K562 (cell line): ENCODE results near the gene C10orf143. TPM values are rescaled to one million over a fixed set of nuclear protein-coding genes. Genes with fewer than 3 reads are reported as not detected.

Experiments used
- ATAC-seq: fragments of 200-7000 bp; cut with Tn5 transposase; 3 replicates; pipeline ENCODE4 v1.9.1; 2020; ENCODE audit warnings: moderate library complexity
- BruUV-seq: library from RNA; stranded (reverse); fragments of 400-500 nt; replicated peaks from 2 replicates; lab custom pipeline; 2021; lab: Mats Ljungman, UMichigan
- CTCF ChIA-PET: fragments of 300-600 bp; formaldehyde crosslinking; extraction: SDS; loops from one replicate; lab custom pipeline; 2021; ENCODE audit warnings: low intra/inter-chr PET ratio; lab: Yijun Ruan, JAX
- POLR2A ChIA-PET: fragments of 300-600, 350-650 bp; sonication (Branson Sonifier 250); formaldehyde crosslinking; extraction: SDS; loops from one replicate; lab custom pipeline; 2021; ENCODE audit warnings: antibody characterized with exemption, inconsistent platforms; lab: Yijun Ruan, JAX
- DNase-seq, 4 experiments: peaks; one replicate each; pipeline versions ENCODE4 v3.0.0 to v3.0.0-alpha.2; 2011 to 2018; ENCODE audit warnings: low spot score in 3 of 4, mixed read lengths in 3 of 4; ENCODE audit errors: extremely low read depth in 1 of 4
- FAIRE-seq: peaks from 2 replicates; lab custom pipeline; 2011; peaks lifted over from hg19 to GRCh38; lab: Jason Lieb, UNC
- H2AFZ ChIP-seq: 2 replicates; pipeline ENCODE4 v1.6.0; 2011; ENCODE audit warnings: low read depth, low read length, control low read depth, inconsistent platforms
- H3K27ac ChIP-seq: fragments of 200-600 bp; 3 replicates; pipeline ENCODE4 v1.8.0; 2011; ENCODE audit warnings: low read depth, mild to moderate bottlenecking, control low read depth, inconsistent platforms, low read length, moderate library complexity, mixed read lengths; ENCODE audit errors: extremely low read depth
- H3K27me3 ChIP-seq, 2 experiments: fragments of 300-600 bp in 1 of 2; 2 replicates in 1 of 2; 3 replicates in 1 of 2; pipeline versions ENCODE4 v1.6.0 to v1.8.0; 2011; ENCODE audit warnings: inconsistent platforms in 2 of 2, low read length in 2 of 2, mild to moderate bottlenecking in 1 of 2, mixed read lengths in 1 of 2, moderate library complexity in 1 of 2; ENCODE audit not compliant: control insufficient read depth in 2 of 2, insufficient read depth in 2 of 2
- H3K36me3 ChIP-seq: fragments of 300-600 bp; 3 replicates; pipeline ENCODE4 v1.8.0; 2011; ENCODE audit warnings: mild to moderate bottlenecking, low read length, inconsistent platforms; ENCODE audit not compliant: control insufficient read depth, insufficient read depth
- H3K4me1 ChIP-seq, 2 experiments: fragments of 200-600 bp in 1 of 2; replicated peaks in 1 of 2; 2 replicates in 1 of 2; 3 replicates in 1 of 2; pipeline versions ENCODE4 v1.5.1 to v1.8.0; 2011; ENCODE audit warnings: inconsistent platforms in 2 of 2, low read length in 2 of 2, mild to moderate bottlenecking in 1 of 2, mixed read lengths in 1 of 2, moderate library complexity in 1 of 2; ENCODE audit not compliant: control insufficient read depth in 2 of 2, insufficient read depth in 2 of 2
- H3K4me2 ChIP-seq: 2 replicates; pipeline ENCODE4 v1.6.1; 2011; ENCODE audit warnings: low read length, control low read depth, inconsistent platforms, mixed read lengths; ENCODE audit not compliant: insufficient read depth
- H3K4me3 ChIP-seq: fragments of 200-600 bp; sonication (generic), shearing (Covaris generic); 2 replicates; pipeline ENCODE4 v1.5.1; 2016; ENCODE audit warnings: control low read depth, inconsistent platforms
- H3K79me2 ChIP-seq: fragments of 200-600 bp; 3 replicates; pipeline ENCODE4 v1.8.0; 2011; ENCODE audit warnings: low read length, inconsistent platforms; ENCODE audit not compliant: control insufficient read depth, insufficient read depth
- H3K9ac ChIP-seq, 2 experiments: 2 replicates each; pipeline versions ENCODE4 v1.6.0 to v1.6.1; 2011; ENCODE audit warnings: low read depth in 2 of 2, low read length in 2 of 2, control low read depth in 1 of 2, inconsistent platforms in 1 of 2, mild to moderate bottlenecking in 1 of 2, mixed read lengths in 1 of 2; ENCODE audit not compliant: insufficient read depth in 1 of 2
- H3K9me1 ChIP-seq: one replicate; pipeline ENCODE4 v1.6.0; 2011; ENCODE audit warnings: inconsistent platforms, mild to moderate bottlenecking, low read length, moderate library complexity; ENCODE audit not compliant: control insufficient read depth, insufficient read depth
- H3K9me3 ChIP-seq: replicated peaks from 2 replicates; pipeline ENCODE4 v1.5.1; 2011; ENCODE audit warnings: low read depth, low read length, inconsistent platforms; ENCODE audit not compliant: control insufficient read depth, insufficient read depth
- H4K20me1 ChIP-seq: replicated peaks from 2 replicates; pipeline ENCODE4 v1.6.1; 2011; ENCODE audit warnings: low read length, inconsistent platforms, mixed read lengths; ENCODE audit not compliant: control insufficient read depth, insufficient read depth
- BCL6 ChIP-seq: fragments of 250-450 bp; sonication (Bioruptor Pico); IDR thresholded peaks from 2 replicates; pipeline ENCODE4 v1.4.0; 2020
- NCOA6 ChIP-seq: fragments of 450-650 bp; IDR thresholded peaks from 2 replicates; pipeline ENCODE4 v1.6.1; 2017; ENCODE audit warnings: mild to moderate bottlenecking
- SUPT5H ChIP-seq: fragments of 450-650 bp; IDR thresholded peaks from 2 replicates; pipeline ENCODE4 v1.6.1; 2016
- TAF7 ChIP-seq: fragments of 450-650 bp; IDR thresholded peaks from 2 replicates; pipeline ENCODE4 v1.6.1; 2016; ENCODE audit warnings: missing genetic modification characterization, missing compliant biosample characterization
- ZC3H4 ChIP-seq: sonication (generic); formaldehyde crosslinking; IDR thresholded peaks from 2 replicates; pipeline ENCODE4 v1.9.0; 2021; ENCODE audit warnings: missing genetic modification reagents, borderline replicate concordance
- WGBS: fragments of 100-300 bp; shearing (Covaris generic); methylation state at CpG from one replicate; pipeline ENCODE4 v1.1.6; 2016; ENCODE audit warnings: low coverage, mixed read lengths; ENCODE audit not compliant: insufficient coverage; ENCODE audit errors: missing lambda C conversion rate; 5-methylcytosine and 5-hydroxymethylcytosine counted together
- in situ Hi-C: fragments of 300-500 bp; cut with MboI; formaldehyde crosslinking; loops from 4 replicates; pipeline ENCODE4 v1.15.0; 2018; ENCODE audit warnings: inconsistent platforms, mixed read lengths
- intact Hi-C: fragments of 100-400 bp; cut with micrococcal nuclease; formaldehyde crosslinking; loops from 2 replicates; pipeline ENCODE4 v1.14.2; 2022
- polyA plus RNA-seq, 8 experiments: library from polyadenylated mRNA; depleted of rRNA in 4 of 8; stranded (reverse) in 5 of 8; unstranded in 3 of 8; fragments of >200 nt; fragmentation: Nextera tagmentation in 2 of 8; fragmentation: Illumina TruSeq in 1 of 8; extraction: Ambion mirVana in 2 of 8; extraction: Trizol in 1 of 8; gene quantifications; 2 replicates each; pipeline versions ENCODE4 v1.2.1 to v1.2.3, GENCODE V29; 2011 to 2014; ENCODE audit warnings: inconsistent platforms in 1 of 8, missing spikeins in 1 of 8
- total RNA-seq, 7 experiments: library from RNA; depleted of rRNA in 6 of 7; stranded (reverse); fragments of >200 nt in 6 of 7; fragmentation: Illumina TruSeq in 2 of 7; extraction: Trizol in 2 of 7; gene quantifications; 2 replicates each; pipeline versions ENCODE4 v1.2.1 to v1.2.3, GENCODE V29; 2011 to 2021; ENCODE audit warnings: low replicate concordance in 1 of 7

The C10orf143 gene
- total and polyA plus RNA-seq, 9 of the 15 experiments (the other 6 are each of a cell fraction or from before 2014, with no cell fraction given), result 0.07 to 0.42 (median 0.25) TPM; not detected in 2

GRCh38 chr10:130044067-130045061 is 66.3 kb downstream of the C10orf143 start:
- Histone ChIP-seq H3K9me1 (no peaks in the 10 kb centered on the region), H3K4me1 (peaks cover 0 to 11% of the 10 kb centered on the region in 2 experiments; a peak in 2 of 5 replicates), H3K36me3 (no peaks in the 10 kb centered on the region), H3K9ac (no peak overlapping the region), H2AFZ (no peak overlapping the region), H3K27ac (no peak overlapping the region), H3K4me2 (no peak overlapping the region), H3K79me2 (no peaks in the 10 kb centered on the region), H4K20me1 (no peaks in the 10 kb centered on the region; the same call in 1 of the 2 replicates), H3K4me3 (no peak overlapping the region), H3K27me3 (peaks cover 0 to 17% of the 10 kb centered on the region in 2 experiments; a peak in 3 of 5 replicates), H3K9me3 (no peaks in the 10 kb centered on the region)
- TF ChIP-seq TAF7 (tag) (no peak), NCOA6 (no peak), SUPT5H (no peak), ZC3H4 (CRISPR knock-in tag) (no peak), BCL6 (CRISPR knock-in tag) (no peak)
- in situ Hi-C loops, result no loop called here
- WGBS, result 20% methylated on average over 9 of the region's 17 CpGs
- BruUV-seq, result no TSS peak
- DNase-seq, result no peak
- no peak for ATAC-seq
- POLR2A ChIA-PET, result no interaction called here
- CTCF ChIA-PET, result no interaction called here
- no peak for FAIRE-seq
- intact Hi-C loops, result no loop called here
